Natural killer cell (primary cell): Measurements from ENCODE around the gene SLC6A16. TPM values are rescaled to one million over a fixed set of nuclear protein-coding genes. Genes with fewer than 3 reads are reported as not detected.

Source experiments
- ATAC-seq, 3 donors: fragments of 150-1000 bp in 2 of 3; fragments of 200-7000 bp in 1 of 3; cut with Tn5 transposase; 1 replicate in 1 of 3; 2 replicates in 2 of 3; pipeline ENCODE4 v1.10.0; 2021; ENCODE audit warnings: mild to moderate bottlenecking in 2 of 3, moderate library complexity in 2 of 3
- DNase-seq, 2 donors: peaks; one replicate each; pipeline versions ENCODE4 v3.0.0 to v3.0.0-alpha.2; 2013 to 2021; ENCODE audit warnings: mixed read lengths in 1 of 2
- H3K27ac ChIP-seq: one replicate; pipeline ENCODE4 v1.5.1; 2013; ENCODE audit warnings: mild to moderate bottlenecking, low read length
- H3K27me3 ChIP-seq: one replicate; pipeline ENCODE4 v1.6.1; 2013; ENCODE audit warnings: low read length; ENCODE audit not compliant: control insufficient read depth, insufficient read depth
- H3K36me3 ChIP-seq: one replicate; pipeline ENCODE4 v1.6.1; 2013; ENCODE audit warnings: low read length; ENCODE audit not compliant: control insufficient read depth, insufficient read depth
- H3K4me1 ChIP-seq: one replicate; pipeline ENCODE4 v1.6.1; 2013; ENCODE audit warnings: low read length; ENCODE audit not compliant: control insufficient read depth, insufficient read depth
- H3K4me3 ChIP-seq: one replicate; pipeline ENCODE4 v1.5.1; 2013; ENCODE audit warnings: low read length
- H3K9me3 ChIP-seq: one replicate; pipeline ENCODE4 v1.6.1; 2013; ENCODE audit warnings: low read length; ENCODE audit not compliant: control insufficient read depth, insufficient read depth
- H3K27ac Mint-ChIP-seq, 2 donors: one replicate each; pipeline ENCODE4 v1.8.0; 2022; ENCODE audit warnings: mild to moderate bottlenecking in 2 of 2, mixed read lengths in 2 of 2, moderate library complexity in 1 of 2
- H3K27me3 Mint-ChIP-seq, 2 donors: one replicate each; pipeline ENCODE4 v1.8.0; 2022; ENCODE audit warnings: low read depth in 2 of 2, mixed read lengths in 2 of 2
- H3K36me3 Mint-ChIP-seq: one replicate; pipeline ENCODE4 v1.8.0; 2022; ENCODE audit warnings: mixed read lengths
- H3K4me1 Mint-ChIP-seq, 2 donors: one replicate each; pipeline ENCODE4 v1.8.0; 2022; ENCODE audit warnings: mixed read lengths in 2 of 2
- H3K4me3 Mint-ChIP-seq: one replicate; pipeline ENCODE4 v1.8.0; 2022; ENCODE audit warnings: mild to moderate bottlenecking, moderate library complexity, mixed read lengths
- H3K9me3 Mint-ChIP-seq, 2 donors: one replicate each; pipeline ENCODE4 v1.8.0; 2022; ENCODE audit warnings: mixed read lengths in 2 of 2
- WGBS: methylation state at CpG from one replicate; pipeline ENCODE4 v1.1.7; 2013; ENCODE audit warnings: missing lambda C conversion rate; ENCODE audit not compliant: insufficient coverage; 5-methylcytosine and 5-hydroxymethylcytosine counted together
- intact Hi-C: fragments of 100-400 bp; cut with micrococcal nuclease; formaldehyde crosslinking; loops from one replicate; pipeline ENCODE4 v1.14.2; 2022
- total RNA-seq, 4 donors: library from RNA; stranded (reverse); fragments of 120-200 nt in 1 of 4; gene quantifications; one replicate each; pipeline versions ENCODE4 v1.2.3 to v1.2.4, GENCODE V29; 2013 to 2022
- TF ChIP-seq, protein P1 (sequence below): fragments of 200-600 bp; IDR thresholded peaks from one replicate; pipeline ENCODE4 v1.8.0; 2022; ENCODE audit warnings: antibody characterized with exemption

SLC6A16 gene
- total RNA-seq, 3 donors from 2014 or later (not counting 1 experiment from before 2014, with no cell fraction given), result 7.2 to 11.5 (median 10.8) TPM

GRCh38 chr19:49343123-49343522, 18.1 kb upstream of the SLC6A16 start:
- H3K9me3 ChIP-seq, result no peaks in the 10 kb centered on the region
- TF ChIP-seq, protein P1, sequence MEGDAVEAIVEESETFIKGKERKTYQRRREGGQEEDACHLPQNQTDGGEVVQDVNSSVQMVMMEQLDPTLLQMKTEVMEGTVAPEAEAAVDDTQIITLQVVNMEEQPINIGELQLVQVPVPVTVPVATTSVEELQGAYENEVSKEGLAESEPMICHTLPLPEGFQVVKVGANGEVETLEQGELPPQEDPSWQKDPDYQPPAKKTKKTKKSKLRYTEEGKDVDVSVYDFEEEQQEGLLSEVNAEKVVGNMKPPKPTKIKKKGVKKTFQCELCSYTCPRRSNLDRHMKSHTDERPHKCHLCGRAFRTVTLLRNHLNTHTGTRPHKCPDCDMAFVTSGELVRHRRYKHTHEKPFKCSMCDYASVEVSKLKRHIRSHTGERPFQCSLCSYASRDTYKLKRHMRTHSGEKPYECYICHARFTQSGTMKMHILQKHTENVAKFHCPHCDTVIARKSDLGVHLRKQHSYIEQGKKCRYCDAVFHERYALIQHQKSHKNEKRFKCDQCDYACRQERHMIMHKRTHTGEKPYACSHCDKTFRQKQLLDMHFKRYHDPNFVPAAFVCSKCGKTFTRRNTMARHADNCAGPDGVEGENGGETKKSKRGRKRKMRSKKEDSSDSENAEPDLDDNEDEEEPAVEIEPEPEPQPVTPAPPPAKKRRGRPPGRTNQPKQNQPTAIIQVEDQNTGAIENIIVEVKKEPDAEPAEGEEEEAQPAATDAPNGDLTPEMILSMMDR, result no peak

DNA sequence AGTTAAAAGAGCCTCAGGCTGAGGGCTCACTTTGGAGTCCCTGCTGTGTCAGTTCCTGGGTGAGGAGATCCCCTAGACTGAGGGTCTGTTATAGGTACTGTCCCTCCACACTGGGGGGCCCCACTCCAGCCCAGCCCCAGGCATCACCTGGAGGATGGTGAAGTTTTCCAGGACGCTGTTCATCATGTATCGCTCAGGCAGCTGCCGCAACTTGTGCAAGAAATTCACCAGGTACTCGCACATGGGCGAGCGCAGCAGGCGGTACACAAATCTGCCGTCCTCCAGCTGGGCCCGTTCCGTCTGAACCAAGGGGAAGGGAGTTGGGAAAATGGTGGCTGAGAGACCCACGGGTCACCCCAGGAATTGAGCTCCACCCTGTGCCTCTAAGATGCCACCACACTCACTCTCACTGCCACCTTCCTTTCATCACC, 17.3 kb upstream of the SLC6A16 start:
- Histone ChIP-seq H3K4me1 (peaks cover 75% of the 10 kb centered on the region), H3K36me3 (peaks cover 24% of the 10 kb centered on the region), H3K27me3 (no peaks in the 10 kb centered on the region), H3K9me3 (no peaks in the 10 kb centered on the region), H3K27ac (no peak overlapping the region), H3K4me3 (no peak overlapping the region)
- TF ChIP-seq, protein P1, result no peak
- H3K36me3 Mint-ChIP-seq, result no peaks in the 10 kb centered on the region
- H3K9me3 Mint-ChIP-seq, result no peaks in the 10 kb centered on the region
- H3K4me1 Mint-ChIP-seq, result peaks cover 44 to 55% of the 10 kb centered on the region in 2 donors
- no peaks in the 10 kb centered on the region for H3K27me3 Mint-ChIP-seq
- H3K27ac Mint-ChIP-seq, result peak overlapping the region; percentile 6 to 14
- ATAC-seq, result no peak
- H3K4me3 Mint-ChIP-seq, result no peak overlapping the region
- WGBS, result 95% methylated on average over 11 of the region's 11 CpGs
- no peak for DNase-seq
- intact Hi-C loops, result no loop called here

More at GRCh38 chr19:49343123-49343522, 18.1 kb upstream of the SLC6A16 start:
- no peak overlapping the region for H3K27ac ChIP-seq
- peak overlapping the region; percentile 6 to 14 for H3K27ac Mint-ChIP-seq
- no peaks in the 10 kb centered on the region for H3K27me3 Mint-ChIP-seq
- no peaks in the 10 kb centered on the region for H3K36me3 Mint-ChIP-seq
- no peaks in the 10 kb centered on the region for H3K27me3 ChIP-seq
- peaks cover 67% of the 10 kb centered on the region for H3K4me1 ChIP-seq
- no peak overlapping the region for H3K4me3 ChIP-seq
- H3K4me3 Mint-ChIP-seq, result no peak overlapping the region
- peaks cover 17% of the 10 kb centered on the region for H3K36me3 ChIP-seq
- DNase-seq, result no peak
- H3K9me3 Mint-ChIP-seq, result no peaks in the 10 kb centered on the region
- intact Hi-C loops, result no loop called here
- WGBS, result 84% methylated on average over 7 of the region's 7 CpGs
- no peak for ATAC-seq
- peaks cover 37 to 46% of the 10 kb centered on the region in 2 donors for H3K4me1 Mint-ChIP-seq

DNA sequence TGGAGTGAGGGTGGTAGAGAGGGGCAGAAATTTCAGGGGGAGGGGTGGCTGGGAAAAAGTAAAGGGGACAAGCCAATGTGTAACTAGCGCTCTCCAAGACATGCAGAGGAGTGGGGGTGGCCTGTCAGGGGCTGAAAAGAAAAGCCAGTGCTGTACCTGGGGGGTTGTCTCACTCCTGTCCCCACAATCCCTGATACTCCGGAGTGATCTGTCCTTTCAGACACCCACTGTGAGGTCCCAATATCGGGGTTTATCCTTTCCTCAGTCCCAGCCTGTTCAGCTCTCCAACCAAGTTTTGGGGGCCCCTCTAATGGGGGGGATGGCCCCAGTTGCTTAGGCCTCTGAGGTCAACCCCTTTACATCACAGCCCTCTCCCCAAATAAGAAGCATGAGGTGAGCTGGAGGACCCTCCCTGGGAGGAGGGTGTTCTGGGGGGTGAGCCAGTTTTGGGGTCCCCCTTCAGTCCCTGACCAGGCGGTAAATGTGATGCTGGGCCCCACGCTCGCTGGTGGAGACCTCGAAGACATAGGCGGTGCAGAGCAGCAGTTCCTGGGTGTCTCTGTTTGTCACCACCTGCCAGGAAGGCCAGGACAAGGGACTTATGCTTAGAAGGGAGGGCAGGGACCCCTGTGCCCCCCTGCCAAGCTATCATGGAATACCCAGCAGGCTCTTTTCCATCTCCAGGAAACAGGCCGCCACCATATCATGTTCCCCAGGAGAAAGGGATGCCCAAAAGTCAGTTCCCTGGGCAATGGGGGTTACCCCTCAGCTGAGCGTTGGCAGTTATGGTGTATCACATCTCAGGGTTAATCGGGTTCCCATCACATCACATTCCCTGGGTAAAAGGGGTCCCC, 16.1 kb upstream of the SLC6A16 start:
- H3K4me1 Mint-ChIP-seq, result peaks cover 52 to 67% of the 10 kb centered on the region in 2 donors
- intact Hi-C loops, result no loop called here
- ATAC-seq, result no peak
- H3K36me3 ChIP-seq, result peaks cover 31% of the 10 kb centered on the region
- H3K27me3 ChIP-seq, result no peaks in the 10 kb centered on the region
- no peaks in the 10 kb centered on the region for H3K27me3 Mint-ChIP-seq
- peak overlapping the region; percentile 67 for H3K27ac ChIP-seq
- H3K9me3 ChIP-seq, result no peaks in the 10 kb centered on the region
- no peak overlapping the region for H3K4me3 Mint-ChIP-seq
- H3K4me1 ChIP-seq, result peaks cover 87% of the 10 kb centered on the region
- peak overlapping the region; percentile 87 to 94 for H3K27ac Mint-ChIP-seq
- H3K36me3 Mint-ChIP-seq, result no peaks in the 10 kb centered on the region
- no peak overlapping the region for H3K4me3 ChIP-seq
- TF ChIP-seq, protein P1, result no peak
- no peak for DNase-seq
- WGBS, result 86% methylated on average over 11 of the region's 11 CpGs
- no peaks in the 10 kb centered on the region for H3K9me3 Mint-ChIP-seq
